ENCODE measurements around the gene SLC17A3. TPM values are rescaled to one million over a fixed set of nuclear protein-coding genes. Genes with fewer than 3 reads are reported as not detected.

SLC17A3 gene, protein sequence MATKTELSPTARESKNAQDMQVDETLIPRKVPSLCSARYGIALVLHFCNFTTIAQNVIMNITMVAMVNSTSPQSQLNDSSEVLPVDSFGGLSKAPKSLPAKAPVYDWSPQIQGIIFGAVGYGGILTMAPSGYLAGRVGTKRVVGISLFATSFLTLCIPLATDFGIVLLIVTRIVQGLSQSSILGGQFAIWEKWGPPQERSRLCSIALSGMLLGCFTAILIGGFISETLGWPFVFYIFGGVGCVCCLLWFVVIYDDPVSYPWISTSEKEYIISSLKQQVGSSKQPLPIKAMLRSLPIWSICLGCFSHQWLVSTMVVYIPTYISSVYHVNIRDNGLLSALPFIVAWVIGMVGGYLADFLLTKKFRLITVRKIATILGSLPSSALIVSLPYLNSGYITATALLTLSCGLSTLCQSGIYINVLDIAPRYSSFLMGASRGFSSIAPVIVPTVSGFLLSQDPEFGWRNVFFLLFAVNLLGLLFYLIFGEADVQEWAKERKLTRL
- not detected in 2 replicates for total RNA-seq

DNA sequence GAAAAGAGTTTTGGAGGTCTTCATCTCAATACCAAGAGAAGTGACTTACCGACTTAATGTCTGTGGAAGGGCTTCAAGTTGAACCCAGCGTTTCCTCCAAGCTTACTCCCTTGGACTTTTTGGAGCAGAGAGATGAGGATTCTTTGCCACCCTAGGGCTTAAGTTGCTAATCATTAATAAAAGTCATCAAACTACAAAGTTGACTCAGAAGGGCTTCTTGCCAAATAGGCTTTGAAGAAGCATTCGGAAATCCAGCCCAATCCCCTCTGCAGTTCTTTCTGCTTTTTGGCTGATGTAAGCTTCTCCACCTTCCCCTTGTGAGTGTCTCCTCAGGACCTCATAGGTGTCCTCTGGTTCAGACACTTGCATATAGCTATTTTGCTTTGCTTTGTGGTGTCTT is at the start of gene SLC17A3:
Gene SLC17A3 (minus strand): TSS at position 126 of the 400 bp plus-strand sequence. CDS start 5,856 bp downstream, outside the sequence.

DNA sequence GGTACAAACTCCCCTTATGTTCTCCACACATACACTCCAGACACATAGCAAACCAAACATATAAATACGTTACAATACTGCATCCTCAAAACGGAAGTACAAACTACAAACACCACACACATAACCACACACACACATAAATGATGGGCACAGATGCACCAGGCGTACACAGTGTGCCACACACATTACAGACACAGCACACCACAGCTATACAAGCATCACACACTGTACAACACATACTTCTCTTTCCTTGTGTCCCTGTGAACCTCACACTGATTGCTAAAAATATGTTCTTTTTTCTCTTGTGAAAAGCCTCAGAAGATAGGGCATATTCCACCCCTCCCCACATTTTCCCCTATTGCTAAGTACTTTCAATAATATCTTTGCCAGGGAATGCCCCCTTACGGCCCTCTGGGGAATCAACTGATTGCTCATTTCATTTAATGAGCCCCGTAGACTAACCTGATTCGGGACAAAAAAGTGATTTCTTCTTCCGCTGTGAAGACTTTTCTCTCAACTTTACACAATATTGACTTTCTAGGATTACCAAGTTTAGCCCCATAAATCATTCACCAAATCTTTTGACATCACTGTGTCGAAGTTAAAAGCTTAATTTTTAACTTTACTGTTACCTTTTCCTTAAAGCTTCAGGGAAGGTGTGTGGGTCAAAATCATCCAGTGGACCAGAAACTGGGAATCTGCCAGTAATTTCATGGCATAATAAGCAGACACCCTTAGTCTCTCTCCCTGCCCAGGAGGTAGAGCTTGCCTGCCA is 42.3 kb downstream of the SLC17A3 start, which contains the start of gene SLC17A1:
Gene SLC17A1 (minus strand): TSS at position 521 of the 775 bp plus-strand sequence. CDS start 1,495 bp downstream, outside the sequence.

Other genes starting within 250 kb of the SLC17A3 start
- not detected in 2 replicates for gene SCGN, start 222.0 kb downstream of the SLC17A3 start, total RNA-seq
- not detected in 2 replicates for gene SLC17A4, start 119.5 kb downstream of the SLC17A3 start, total RNA-seq
- not detected in 2 replicates for gene SLC17A1, start 42.2 kb downstream of the SLC17A3 start, total RNA-seq
- gene SLC17A2, start 56.4 kb upstream of the SLC17A3 start, total RNA-seq: not detected in 2 replicates
- 14.7 and 15.1 TPM in 2 replicates for gene TRIM38, start 88.6 kb upstream of the SLC17A3 start, total RNA-seq
- 20.7 and 29.5 TPM in 2 replicates for gene HFE, start 213.2 kb upstream of the SLC17A3 start, total RNA-seq

All from smooth muscle cell of trachea (primary cell).